K562 (cell line): Measurements from ENCODE around the gene LZTR1. TPM values are rescaled to one million over a fixed set of nuclear protein-coding genes. Genes with fewer than 3 reads are reported as not detected.

Experiments
- BCL6 ChIP-seq: fragments of 250-450 bp; sonication (Bioruptor Pico); IDR thresholded peaks from 2 replicates; pipeline ENCODE4 v1.4.0; 2020
- GATA2 ChIP-seq: sonication (generic); formaldehyde crosslinking; IDR thresholded peaks from 2 replicates; pipeline ENCODE4 v1.4.0; 2020; ENCODE audit warnings: mild to moderate bottlenecking, missing genetic modification reagents
- HDAC1 ChIP-seq, 2 experiments: fragments of 450-650 bp; IDR thresholded peaks; 2 replicates each; pipeline ENCODE4 v1.6.1; 2016 to 2017; ENCODE audit warnings: inconsistent platforms in 1 of 2, mild to moderate bottlenecking in 1 of 2, moderate library complexity in 1 of 2
- HNRNPL ChIP-seq: fragments of 200-400 bp; formaldehyde crosslinking; IDR thresholded peaks from 2 replicates; pipeline ENCODE4 v1.6.1; 2017; ENCODE audit warnings: low read depth, mild to moderate bottlenecking, low read length
- MLLT1 ChIP-seq, 2 experiments: fragments of 450-650 bp; IDR thresholded peaks; 2 replicates each; pipeline ENCODE4 v1.6.1; 2016
- THRAP3 ChIP-seq: fragments of 450-650 bp; IDR thresholded peaks from 2 replicates; pipeline ENCODE4 v1.6.1; 2016; ENCODE audit warnings: mild to moderate bottlenecking, inconsistent platforms, borderline replicate concordance
- ZBTB33 ChIP-seq: sonication (generic); formaldehyde crosslinking; IDR thresholded peaks from 2 replicates; pipeline ENCODE4 v1.8.1; 2023; ENCODE audit warnings: mild to moderate bottlenecking, missing genetic modification reagents
- ZKSCAN8 ChIP-seq: fragments of 200-800 bp; sonication (Bioruptor generic); IDR thresholded peaks from 2 replicates; pipeline ENCODE4 v1.6.1; 2016; ENCODE audit warnings: missing genetic modification characterization, missing compliant biosample characterization
- ZNF347 ChIP-seq: fragments of 450-650 bp; formaldehyde crosslinking; IDR thresholded peaks from 2 replicates; pipeline ENCODE4 v1.4.0; 2020; ENCODE audit warnings: low read depth, mild to moderate bottlenecking, moderate library complexity
- ZNF830 ChIP-seq: fragments of 250-450 bp; sonication (Bioruptor Pico); IDR thresholded peaks from 2 replicates; pipeline ENCODE4 v1.5.0; 2021; ENCODE audit warnings: mild to moderate bottlenecking
- polyA plus RNA-seq, 8 experiments: library from polyadenylated mRNA; depleted of rRNA in 4 of 8; stranded (reverse) in 5 of 8; unstranded in 3 of 8; fragments of >200 nt; fragmentation: Nextera tagmentation in 2 of 8; fragmentation: Illumina TruSeq in 1 of 8; extraction: Ambion mirVana in 2 of 8; extraction: Trizol in 1 of 8; gene quantifications; 2 replicates each; pipeline versions ENCODE4 v1.2.1 to v1.2.3, GENCODE V29; 2011 to 2014; ENCODE audit warnings: inconsistent platforms in 1 of 8, missing spikeins in 1 of 8
- total RNA-seq, 7 experiments: library from RNA; depleted of rRNA in 6 of 7; stranded (reverse); fragments of >200 nt in 6 of 7; fragmentation: Illumina TruSeq in 2 of 7; extraction: Trizol in 2 of 7; gene quantifications; 2 replicates each; pipeline versions ENCODE4 v1.2.1 to v1.2.3, GENCODE V29; 2011 to 2021; ENCODE audit warnings: low replicate concordance in 1 of 7
- TF ChIP-seq, protein P1 (sequence below), 2 experiments: IDR thresholded peaks; 2 replicates each; pipeline ENCODE4 v1.6.1; 2012; ENCODE audit warnings: improper control_type of control experiment in 2 of 2, low read depth in 2 of 2, low read length in 2 of 2, borderline replicate concordance in 1 of 2
- TF ChIP-seq, protein P2 (sequence below): fragments of 250-450 bp; sonication (Bioruptor Pico); IDR thresholded peaks from 2 replicates; pipeline ENCODE4 v1.5.0; 2021

The LZTR1 gene
- total and polyA plus RNA-seq, 9 of the 15 experiments (the other 6 are each of a cell fraction or from before 2014, with no cell fraction given): 2.2 to 135 (median 63.0) TPM

DNA sequence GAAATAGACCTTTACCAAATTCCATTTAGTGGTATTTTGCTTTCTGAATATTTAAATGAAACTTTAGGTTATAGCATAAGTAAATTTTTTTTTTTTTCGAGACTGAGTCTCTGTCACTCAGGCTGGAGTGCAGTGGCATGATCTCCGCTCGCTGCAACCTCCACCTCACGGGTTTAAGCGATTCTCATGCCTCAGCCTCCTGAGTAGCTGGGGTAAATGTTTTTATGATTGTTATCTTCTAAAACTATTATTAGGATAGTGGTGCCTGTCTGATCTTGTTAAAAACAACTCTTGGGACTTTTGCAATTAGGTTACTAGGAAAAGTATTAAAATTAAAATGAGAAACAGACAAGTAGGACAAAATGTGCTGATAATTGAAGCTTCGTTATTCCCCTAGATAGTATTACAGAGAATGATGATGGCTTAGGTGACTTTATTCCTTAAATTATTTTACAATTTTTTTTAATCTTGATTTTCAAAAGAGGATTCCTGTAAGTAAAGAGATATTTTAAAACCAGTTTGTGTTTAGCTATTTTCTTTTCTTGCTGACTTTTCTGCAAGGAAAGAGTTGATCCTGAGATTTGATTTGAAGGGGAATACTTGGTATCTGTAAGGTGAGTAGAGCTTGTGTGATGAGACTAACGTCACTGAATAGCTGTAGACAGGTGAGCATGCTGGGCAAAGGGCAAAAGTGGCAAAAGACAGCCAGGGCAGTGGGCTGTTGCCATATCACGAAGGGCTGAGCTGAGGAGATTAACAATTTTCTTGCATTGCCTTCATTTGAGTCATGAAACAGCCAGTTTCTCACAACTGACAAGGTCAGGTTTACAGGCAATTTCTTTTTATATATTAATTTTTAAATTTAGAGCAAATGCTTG is 44.1 kb upstream of the LZTR1 start (continued):
- TF ChIP-seq, protein P1, sequence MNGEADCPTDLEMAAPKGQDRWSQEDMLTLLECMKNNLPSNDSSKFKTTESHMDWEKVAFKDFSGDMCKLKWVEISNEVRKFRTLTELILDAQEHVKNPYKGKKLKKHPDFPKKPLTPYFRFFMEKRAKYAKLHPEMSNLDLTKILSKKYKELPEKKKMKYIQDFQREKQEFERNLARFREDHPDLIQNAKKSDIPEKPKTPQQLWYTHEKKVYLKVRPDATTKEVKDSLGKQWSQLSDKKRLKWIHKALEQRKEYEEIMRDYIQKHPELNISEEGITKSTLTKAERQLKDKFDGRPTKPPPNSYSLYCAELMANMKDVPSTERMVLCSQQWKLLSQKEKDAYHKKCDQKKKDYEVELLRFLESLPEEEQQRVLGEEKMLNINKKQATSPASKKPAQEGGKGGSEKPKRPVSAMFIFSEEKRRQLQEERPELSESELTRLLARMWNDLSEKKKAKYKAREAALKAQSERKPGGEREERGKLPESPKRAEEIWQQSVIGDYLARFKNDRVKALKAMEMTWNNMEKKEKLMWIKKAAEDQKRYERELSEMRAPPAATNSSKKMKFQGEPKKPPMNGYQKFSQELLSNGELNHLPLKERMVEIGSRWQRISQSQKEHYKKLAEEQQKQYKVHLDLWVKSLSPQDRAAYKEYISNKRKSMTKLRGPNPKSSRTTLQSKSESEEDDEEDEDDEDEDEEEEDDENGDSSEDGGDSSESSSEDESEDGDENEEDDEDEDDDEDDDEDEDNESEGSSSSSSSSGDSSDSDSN (IDR thresholded peaks at IDR 0.05; ENCODE audit: borderline replicate concordance in 1 of 2, low read depth in 2 of 2, low read length in 2 of 2): no peak
- TF ChIP-seq GATA2 (CRISPR knock-in tag): 0 out of 2 replicates have a peak, but pooled peaks have one; percentile 11
- TF ChIP-seq ZKSCAN8 (CRISPR knock-in tag): no peak
- TF ChIP-seq, protein P2, sequence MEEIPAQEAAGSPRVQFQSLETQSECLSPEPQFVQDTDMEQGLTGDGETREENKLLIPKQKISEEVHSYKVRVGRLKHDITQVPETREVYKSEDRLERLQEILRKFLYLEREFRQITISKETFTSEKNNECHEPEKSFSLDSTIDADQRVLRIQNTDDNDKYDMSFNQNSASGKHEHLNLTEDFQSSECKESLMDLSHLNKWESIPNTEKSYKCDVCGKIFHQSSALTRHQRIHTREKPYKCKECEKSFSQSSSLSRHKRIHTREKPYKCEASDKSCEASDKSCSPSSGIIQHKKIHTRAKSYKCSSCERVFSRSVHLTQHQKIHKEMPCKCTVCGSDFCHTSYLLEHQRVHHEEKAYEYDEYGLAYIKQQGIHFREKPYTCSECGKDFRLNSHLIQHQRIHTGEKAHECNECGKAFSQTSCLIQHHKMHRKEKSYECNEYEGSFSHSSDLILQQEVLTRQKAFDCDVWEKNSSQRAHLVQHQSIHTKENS (CRISPR knock-in tag): no peak
- 0 out of 4 replicates have a peak, but pooled peaks of 1 of the 2 experiments have one; percentile 8 for TF ChIP-seq HDAC1 (IDR thresholded peaks at IDR 0.05)
- TF ChIP-seq MLLT1 (IDR thresholded peaks at IDR 0.05): peak in 1 of 2 experiments; percentile 61; a peak in 2 of 4 replicates
- TF ChIP-seq BCL6: no peak
- 0 out of 2 replicates have a peak, but pooled peaks have one; percentile 4 for TF ChIP-seq ZBTB33 (CRISPR knock-in tag)
- no peak for TF ChIP-seq ZNF347
- no peak for TF ChIP-seq THRAP3
- no peak for TF ChIP-seq HNRNPL
- no peak for TF ChIP-seq ZNF830 (CRISPR knock-in tag)
